SW 1271 (cell line): ENCODE results near the gene TNFRSF21.
"Not testable (repeated sequence)": the region's sequence is repeated elsewhere in the genome, so short reads cannot be mapped to it uniquely, and the experiment has no call there.

Source experiments
- DNase-seq, 2 experiments: peaks; one replicate each; lab custom pipeline; 2025; lab: John Stamatoyannopoulos, UW

Gene TNFRSF21

DNA sequence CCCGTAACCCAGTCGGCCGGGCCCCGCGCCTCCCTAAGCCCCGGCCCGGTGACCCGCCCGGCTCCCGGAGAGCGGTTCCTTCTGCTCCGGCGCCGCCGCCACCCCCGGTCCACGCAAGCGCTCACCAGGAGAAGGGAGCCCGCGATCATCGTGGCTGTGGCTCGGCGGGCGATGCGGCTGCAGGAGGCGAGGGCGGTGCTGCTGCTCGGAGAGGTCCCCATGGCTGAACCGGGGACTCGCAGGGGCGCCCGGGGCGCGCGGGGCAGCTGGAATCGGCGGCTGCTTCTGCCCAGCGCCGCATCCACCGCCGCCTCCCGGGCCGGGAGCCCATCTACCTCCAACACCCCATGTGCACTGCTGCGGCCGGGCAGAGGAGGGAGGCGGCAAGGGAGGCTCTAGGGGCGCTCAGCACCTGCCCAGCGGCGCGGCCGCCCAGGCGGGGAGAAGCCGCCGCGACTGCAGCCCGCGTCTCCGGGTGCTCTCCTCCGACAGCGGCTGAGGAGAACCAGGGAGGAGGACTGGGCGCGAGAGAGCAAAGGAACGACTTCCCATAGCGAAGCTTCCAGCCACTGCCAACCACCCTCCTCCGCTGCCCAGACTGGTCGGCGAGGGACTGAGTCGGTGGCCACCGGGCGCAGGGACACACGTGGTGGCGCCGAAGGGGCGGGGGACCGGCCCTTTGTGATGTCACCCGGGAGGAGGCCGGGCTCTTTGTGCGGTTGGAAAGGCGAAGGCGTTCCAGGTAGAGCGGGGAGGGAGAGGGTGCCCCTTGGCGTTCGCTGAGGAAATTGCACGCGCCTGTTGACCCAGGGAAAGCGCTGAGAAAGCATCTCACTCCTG, at the start of gene TNFRSF21:
Gene TNFRSF21 (minus strand): TSS at position 615 of the 840 bp plus-strand sequence. CDS start 394 bp downstream, at position 221.
- DNase-seq = peak; percentile 78 to 90

GRCh38 chr6:47358440-47359225, 48.9 kb upstream of the TNFRSF21 start:
- no peak for DNase-seq

DNA sequence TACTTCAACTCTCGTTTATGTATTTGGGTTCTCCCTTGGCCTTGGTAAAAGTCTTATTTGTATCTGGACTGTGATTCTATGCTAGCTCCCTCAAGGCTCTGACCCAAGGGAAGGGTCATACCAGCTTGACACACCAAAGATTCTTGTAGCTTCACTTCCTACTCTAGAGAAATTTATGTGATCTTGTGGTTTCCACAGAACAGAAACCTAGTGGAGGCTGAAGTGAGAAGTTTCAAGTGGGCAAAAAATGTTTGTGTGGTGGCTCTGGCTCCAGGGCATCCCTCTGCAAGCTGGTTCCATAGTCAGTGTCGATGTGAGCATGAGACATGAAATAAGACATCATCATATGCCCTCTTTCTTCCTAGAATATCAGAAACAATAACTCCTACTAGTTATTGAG, 48.1 kb upstream of the TNFRSF21 start:
- no peak for DNase-seq

DNA sequence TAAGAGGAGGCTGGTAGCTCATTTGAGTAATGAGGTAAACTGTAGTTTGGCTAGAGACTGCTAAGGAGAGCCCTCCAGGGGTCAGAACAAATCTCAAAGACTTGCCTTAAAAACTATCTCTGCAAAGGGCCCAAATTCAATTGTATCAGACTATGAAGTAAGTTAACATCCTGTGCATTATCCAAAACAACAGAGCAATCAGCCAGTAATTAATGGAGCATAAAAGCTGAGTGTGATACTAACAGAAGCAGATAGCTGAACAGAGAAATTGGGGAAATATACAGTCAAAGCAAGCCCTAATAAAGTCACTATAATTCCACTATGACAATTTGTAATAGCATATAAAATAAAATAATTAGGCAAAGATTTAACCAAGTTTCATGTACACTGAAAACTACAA, 45.8 kb upstream of the TNFRSF21 start:
- DNase-seq = no peak

DNA sequence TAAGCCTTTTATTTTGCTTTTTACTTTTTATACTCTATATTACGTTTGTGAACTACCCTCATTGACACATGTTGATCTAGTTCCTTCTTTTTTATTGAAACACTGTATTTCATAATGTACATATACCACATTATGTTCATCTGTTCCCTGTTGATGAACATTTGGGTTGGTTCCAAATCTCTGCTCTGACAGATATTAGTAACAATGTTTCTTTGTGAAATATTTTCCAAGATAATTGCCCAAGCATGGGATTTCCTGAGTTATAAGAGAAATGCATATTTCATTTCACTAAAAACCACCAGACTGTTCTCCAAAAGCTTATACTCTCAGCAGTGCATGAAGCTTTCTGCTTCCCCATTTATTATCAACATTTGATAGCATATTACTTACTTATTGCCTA, 44.2 kb upstream of the TNFRSF21 start:
- no peak for DNase-seq

DNA sequence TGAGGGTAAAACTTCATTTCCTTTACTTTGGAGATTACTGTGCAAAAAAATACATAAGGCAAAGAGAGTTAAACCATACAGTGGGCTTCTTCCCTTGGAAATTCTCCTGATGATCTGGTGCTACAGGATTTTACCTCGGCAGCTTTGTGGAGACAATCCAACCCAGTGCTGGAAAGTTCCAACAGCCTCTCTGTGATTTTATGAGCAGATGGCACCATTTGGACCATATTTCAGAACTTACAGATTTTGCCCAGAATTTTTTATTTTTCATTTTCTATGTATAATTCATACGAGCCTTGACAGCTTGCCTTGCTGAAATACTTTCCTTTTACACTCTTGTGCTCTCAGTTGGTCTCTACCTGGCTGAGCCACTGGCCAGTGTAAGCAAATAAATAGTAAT, 43.3 kb upstream of the TNFRSF21 start:
- DNase-seq = no peak

DNA sequence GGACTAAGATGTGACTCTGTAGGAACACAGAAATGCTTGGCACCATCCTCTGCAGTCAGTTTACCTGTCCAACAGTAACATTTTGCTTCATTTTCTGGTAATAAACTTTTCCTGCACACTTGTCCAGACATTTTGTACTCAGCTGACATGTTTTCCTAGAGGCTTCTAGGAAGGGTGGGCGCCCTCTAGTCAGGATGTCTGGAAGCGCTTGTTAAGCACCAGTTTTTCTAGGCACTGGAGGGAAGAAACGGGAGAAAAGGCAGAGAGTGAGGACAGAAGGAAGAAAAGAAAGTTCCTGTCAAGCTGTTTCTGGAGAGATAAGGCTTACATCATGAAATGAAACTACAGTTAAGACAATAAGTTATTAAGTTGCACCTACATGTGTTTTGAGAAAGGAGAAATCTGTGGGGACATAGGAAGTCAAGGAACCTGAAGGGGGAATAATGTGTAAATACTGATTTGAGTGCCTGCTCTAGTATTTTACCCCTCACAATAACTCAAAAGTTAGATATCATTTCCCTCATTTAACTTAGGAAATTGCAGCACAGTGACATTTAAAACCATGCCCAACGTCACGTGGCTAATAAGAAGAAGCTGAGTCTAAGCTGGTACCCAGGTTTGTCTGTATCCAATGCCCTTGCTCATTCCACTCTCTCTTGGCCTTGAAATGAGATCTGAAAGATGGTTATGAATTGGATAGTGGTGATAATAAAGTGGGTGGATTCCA, 42.7 kb upstream of the TNFRSF21 start:
- no peak for DNase-seq

DNA sequence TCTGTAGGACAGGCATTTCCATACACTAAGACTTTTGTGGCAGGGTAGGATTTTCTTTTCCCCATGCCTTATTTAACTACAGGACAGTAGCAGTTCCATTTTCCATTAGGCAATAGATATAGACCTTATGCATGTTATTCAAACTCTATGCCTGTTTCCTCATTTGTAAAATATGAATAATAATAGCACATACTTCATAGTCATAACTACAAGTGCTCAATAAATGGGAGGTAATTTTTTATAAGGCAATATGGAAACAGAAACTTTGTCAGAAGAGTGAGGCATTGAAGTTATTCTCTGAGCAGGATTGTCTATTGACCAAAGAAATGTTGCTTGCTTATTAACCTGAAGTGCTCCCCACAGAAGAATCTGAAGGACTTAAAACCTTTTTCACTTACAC, 41.9 kb upstream of the TNFRSF21 start:
- DNase-seq = no peak

GRCh38 chr6:47349931-47350330, 40.2 kb upstream of the TNFRSF21 start:
- no peak for DNase-seq

GRCh38 chr6:47348316-47348863, 38.7 kb upstream of the TNFRSF21 start:
- DNase-seq = no peak

GRCh38 chr6:47345761-47346160, 36.1 kb upstream of the TNFRSF21 start:
- no peak for DNase-seq

GRCh38 chr6:47344022-47344421, 34.3 kb upstream of the TNFRSF21 start:
- no peak for DNase-seq

- DNase-seq = no peak
These were observed 33.9 kb upstream of the TNFRSF21 start for GRCh38 chr6:47343600-47343999.

DNA sequence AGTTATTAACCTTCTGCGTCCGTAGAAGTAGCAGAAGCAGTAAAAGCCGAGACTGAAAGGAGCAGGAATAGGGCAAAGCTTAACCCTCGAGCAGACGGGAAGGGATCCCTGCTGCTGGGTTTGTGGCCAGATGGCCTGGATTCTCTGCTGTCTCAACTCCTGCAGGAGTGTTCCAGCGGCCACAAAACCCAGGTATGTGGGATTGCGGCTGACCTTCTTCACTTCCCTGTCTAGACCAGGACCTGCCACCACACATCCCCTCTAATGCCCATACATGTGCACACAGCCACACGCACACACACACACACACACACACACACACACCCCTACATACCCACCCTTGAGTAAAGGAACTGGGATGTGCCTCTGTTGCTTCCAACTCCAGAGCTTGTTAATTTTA, 33.1 kb upstream of the TNFRSF21 start:
- DNase-seq = no peak

- DNase-seq = no peak
These were observed 27.8 kb upstream of the TNFRSF21 start for GRCh38 chr6:47337519-47337918.

DNA sequence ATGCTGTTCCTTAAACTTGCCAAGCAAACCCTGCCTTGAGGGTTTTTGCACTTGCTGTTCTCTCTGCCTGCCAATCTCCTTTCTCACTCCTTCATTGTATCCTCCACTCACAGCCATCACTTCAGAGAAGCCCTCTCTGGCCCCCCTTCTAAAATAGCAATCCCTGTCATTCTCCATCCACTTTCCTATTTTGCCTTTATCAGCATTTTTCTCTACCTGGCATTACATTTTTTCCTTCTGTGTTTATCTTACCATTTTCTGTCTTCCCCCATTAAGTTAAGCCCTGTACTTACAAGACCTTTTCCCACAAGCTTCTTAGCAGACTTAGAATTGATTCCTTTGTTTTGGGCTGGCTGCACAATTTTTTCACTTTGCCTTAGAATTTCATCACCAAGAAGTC, 26.6 kb upstream of the TNFRSF21 start:
- DNase-seq = no peak

- no peak for DNase-seq
These were observed 25.8 kb upstream of the TNFRSF21 start for GRCh38 chr6:47335466-47335865.

DNA sequence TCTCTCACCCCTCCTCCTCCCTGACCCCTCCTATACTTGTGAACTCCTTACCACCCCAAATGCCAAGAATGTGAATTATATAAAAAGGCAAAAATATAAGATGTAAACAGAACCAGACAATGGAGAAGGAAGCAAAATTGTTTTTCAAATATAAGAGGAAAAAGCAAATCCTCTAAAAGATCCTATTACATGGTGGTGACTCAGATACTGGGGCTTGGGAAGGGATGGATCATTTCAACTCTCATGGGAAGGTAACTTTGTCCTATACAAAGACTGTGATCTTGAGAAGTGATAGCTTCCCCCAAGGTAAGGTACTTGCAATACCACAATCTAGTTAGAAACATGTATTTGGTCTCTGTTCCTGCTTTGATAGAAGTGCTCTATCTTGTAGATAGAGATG, 24.6 kb upstream of the TNFRSF21 start:
- DNase-seq = no peak

DNA sequence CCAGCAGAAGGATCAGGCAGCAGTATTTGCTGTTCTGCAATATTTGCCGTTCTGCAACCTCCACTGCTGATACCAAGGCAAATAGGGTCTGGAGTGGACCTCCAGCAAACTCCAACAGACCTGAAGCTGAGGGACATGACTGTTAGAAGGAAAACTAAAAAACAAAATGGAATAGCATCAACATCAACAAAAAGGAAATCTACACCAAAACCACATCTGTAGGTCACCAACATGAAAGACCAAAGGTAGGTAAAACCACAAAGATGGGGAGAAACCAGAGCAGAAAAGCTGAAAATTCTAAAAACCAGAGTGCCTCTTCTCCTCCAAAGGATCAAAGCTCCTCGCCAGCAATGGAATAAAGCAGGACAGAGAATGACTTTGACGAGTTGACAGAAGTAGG, 18.9 kb upstream of the TNFRSF21 start:
- DNase-seq = not testable (repeated sequence)

DNA sequence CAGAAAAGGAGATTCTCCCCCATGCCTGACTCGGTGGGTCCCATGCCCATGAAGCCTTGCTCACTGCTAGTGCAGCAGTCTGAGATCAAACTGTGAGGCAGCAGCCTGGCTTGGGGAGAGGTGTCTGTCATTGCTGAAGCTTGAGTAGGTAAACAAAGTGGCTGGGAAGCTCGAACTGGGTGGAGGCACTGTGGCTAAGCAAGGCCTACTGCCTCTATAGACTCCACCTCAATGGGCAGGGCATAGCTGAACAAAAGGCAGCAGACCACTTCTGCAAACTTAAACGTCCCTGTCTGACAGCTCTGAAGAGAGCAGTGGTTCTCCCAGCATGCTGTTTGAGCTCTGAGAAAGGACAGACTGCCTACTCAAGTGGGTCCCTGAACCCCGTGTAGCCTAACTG, 18.4 kb upstream of the TNFRSF21 start:
- not testable (repeated sequence) for DNase-seq

DNA sequence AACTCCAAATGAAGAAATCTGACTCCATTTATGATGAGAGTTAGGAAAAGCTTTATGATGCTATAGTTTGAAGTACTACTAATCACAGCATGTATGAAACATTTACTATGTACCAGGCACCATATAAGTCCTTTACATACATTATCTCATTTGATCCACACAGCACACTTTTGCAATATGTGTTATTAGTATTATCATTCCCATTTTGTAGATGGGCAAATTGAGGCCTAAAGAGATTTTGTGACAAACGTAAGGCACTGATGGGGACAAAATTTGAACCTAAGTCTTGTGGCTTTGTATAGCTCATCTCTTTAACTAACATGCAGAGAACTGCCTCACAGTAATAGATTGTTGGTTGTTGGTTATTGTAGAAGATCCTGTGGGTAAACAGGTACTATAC, 14.2 kb upstream of the TNFRSF21 start:
- no peak for DNase-seq

- no peak for DNase-seq
These were observed 13.6 kb upstream of the TNFRSF21 start for GRCh38 chr6:47323321-47323720.
